DMS153 (cell line): ENCODE measurements around the gene IL22RA1.

Experiments
- DNase-seq: peaks from one replicate; lab custom pipeline; 2025; lab: John Stamatoyannopoulos, UW

IL22RA1 gene, protein sequence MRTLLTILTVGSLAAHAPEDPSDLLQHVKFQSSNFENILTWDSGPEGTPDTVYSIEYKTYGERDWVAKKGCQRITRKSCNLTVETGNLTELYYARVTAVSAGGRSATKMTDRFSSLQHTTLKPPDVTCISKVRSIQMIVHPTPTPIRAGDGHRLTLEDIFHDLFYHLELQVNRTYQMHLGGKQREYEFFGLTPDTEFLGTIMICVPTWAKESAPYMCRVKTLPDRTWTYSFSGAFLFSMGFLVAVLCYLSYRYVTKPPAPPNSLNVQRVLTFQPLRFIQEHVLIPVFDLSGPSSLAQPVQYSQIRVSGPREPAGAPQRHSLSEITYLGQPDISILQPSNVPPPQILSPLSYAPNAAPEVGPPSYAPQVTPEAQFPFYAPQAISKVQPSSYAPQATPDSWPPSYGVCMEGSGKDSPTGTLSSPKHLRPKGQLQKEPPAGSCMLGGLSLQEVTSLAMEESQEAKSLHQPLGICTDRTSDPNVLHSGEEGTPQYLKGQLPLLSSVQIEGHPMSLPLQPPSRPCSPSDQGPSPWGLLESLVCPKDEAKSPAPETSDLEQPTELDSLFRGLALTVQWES

GRCh38 chr1:24142546-24143534 lies at the start of gene IL22RA1:
Gene IL22RA1, minus strand, starts transcription at chr1:24143140. Its CDS starts 58 bp downstream, at chr1:24143082.
- DNase-seq, result no peak

- DNase-seq, result no peak
Measured at GRCh38 chr1:24191860-24192259, 48.9 kb upstream of the IL22RA1 start.

GRCh38 chr1:24190983-24191461 lies 48.1 kb upstream of the IL22RA1 start:
- DNase-seq, result no peak

- DNase-seq, result no peak
Measured at GRCh38 chr1:24189528-24189927, 46.6 kb upstream of the IL22RA1 start.

DNA sequence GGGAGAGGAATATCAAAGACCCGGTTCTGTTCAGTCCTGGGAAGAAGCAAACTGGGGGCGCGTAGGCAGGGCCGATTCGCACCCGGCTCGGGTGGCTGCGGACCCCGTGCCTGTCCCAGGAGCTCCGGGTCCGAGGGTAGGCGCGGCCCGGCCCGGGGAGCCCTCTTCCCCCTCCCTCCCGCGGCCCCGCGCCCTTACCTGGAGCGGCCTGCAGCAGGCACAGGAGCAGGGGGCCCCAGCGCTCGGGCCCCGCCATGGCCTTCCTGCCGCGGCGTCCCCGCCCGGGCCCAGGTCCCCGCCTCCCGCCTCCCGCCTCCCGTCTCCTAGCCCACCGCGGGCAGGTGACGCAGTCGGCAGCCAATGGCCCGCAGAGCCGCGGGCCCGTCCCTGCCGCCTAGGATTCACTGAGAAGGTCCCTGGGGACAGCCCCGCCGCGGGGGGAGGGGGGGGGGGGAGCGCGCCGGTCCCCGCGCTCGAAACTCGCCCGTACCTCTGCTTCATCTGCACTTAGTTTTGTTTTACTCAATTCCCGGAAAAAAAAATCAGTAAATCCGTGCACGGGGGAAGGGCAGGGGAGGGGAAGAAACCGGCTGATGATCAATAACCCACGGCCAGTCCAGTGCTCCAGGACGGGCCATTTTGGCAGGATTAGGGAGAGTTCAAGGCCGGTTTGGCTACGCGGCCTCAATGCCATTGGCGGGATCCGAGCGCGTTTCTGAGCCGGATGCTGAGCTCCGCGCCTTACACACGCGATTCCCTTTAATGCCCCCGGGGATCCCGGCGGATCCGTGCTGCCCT lies 44.3 kb upstream of the IL22RA1 start, which contains the start of gene IFNLR1:
TSS of gene IFNLR1 (minus strand) at position 297 of the 798 bp plus-strand sequence. CDS start at position 256, 41 bp downstream.
- DNase-seq, result peak; percentile 55

DNA sequence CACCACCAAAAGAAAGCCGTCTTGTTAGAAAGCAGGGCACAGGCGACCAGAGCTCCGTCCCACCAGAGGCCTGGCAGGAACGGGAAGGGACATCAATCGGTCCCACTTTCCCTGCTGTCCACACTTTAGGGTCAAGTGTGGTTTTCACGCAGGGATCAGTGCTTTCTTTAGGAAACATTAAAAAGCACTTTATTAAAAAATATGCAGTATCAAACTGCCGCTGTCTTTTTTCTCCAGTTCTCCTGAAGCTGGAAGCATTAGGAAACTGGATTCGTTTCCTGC lies 43.7 kb upstream of the IL22RA1 start:
- no peak for DNase-seq

- DNase-seq, result no peak
Measured at GRCh38 chr1:24186031-24186710, 43.2 kb upstream of the IL22RA1 start.

DNA sequence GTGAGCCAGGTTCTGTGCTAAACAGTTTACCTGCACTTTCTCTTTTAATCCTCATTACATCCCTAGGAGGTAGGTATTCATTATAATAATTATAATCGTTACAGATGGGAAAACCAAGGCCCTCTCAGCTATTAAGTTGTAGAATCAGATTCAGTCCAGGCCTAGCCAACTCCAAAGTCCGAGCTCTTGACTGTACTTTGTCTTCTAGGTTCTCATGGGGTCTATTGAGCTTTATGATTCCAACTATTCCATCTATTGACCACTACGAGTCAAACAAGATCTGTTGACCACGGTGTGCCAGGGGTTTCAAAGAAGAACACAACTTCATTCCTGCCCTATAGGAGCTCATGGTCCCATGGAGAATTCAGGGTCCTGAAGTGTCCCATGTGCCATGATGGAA lies 42.1 kb upstream of the IL22RA1 start:
- no peak for DNase-seq

DNA sequence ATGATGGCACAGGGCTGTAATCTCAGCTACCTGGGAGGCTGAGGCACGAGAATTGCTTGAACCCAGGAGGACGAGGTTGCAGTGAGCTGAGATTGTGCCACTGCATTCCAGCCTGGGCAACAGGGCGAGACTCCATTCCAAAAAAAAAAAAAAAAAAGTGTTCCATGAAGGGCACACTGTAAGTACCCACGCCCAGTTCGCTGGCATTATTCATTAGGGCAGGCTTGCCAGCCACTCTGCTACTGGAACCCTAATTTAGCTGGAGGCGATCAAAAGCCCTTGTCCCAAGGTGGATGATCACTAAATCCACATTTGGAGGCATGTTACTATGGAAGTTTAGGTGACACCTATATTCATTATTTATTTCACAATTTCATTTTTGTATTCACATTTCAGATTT lies 39.1 kb upstream of the IL22RA1 start:
- DNase-seq, result no peak

GRCh38 chr1:24181619-24182018 lies 38.7 kb upstream of the IL22RA1 start:
- no peak for DNase-seq

- DNase-seq, result no peak
Measured at GRCh38 chr1:24180676-24181075, 37.7 kb upstream of the IL22RA1 start.

GRCh38 chr1:24179251-24179840 lies 36.4 kb upstream of the IL22RA1 start:
- DNase-seq, result no peak

- no peak for DNase-seq
Measured at GRCh38 chr1:24178407-24178806, 35.5 kb upstream of the IL22RA1 start.

DNA sequence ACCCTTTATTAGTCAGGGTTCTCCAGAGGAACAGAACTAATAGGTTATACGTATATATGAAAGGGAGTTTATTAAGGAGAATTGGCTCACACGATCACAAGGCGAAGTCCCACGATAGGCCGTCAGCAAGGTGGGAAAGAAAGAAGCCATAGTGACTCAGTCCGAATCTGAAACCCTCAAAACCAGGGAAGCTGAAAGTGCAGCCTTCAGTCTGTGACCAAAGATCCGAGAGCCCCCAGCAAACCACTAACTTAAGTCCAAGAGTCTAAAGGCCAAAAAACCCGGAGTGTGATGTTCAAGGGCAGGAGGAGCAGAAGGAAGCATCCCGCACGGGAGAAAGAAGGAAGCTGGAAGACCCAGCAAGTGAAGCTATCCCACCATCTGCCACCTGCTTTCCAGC lies 34.2 kb upstream of the IL22RA1 start:
- no peak for DNase-seq

GRCh38 chr1:24175033-24175755 lies 32.3 kb upstream of the IL22RA1 start:
- DNase-seq, result no peak

DNA sequence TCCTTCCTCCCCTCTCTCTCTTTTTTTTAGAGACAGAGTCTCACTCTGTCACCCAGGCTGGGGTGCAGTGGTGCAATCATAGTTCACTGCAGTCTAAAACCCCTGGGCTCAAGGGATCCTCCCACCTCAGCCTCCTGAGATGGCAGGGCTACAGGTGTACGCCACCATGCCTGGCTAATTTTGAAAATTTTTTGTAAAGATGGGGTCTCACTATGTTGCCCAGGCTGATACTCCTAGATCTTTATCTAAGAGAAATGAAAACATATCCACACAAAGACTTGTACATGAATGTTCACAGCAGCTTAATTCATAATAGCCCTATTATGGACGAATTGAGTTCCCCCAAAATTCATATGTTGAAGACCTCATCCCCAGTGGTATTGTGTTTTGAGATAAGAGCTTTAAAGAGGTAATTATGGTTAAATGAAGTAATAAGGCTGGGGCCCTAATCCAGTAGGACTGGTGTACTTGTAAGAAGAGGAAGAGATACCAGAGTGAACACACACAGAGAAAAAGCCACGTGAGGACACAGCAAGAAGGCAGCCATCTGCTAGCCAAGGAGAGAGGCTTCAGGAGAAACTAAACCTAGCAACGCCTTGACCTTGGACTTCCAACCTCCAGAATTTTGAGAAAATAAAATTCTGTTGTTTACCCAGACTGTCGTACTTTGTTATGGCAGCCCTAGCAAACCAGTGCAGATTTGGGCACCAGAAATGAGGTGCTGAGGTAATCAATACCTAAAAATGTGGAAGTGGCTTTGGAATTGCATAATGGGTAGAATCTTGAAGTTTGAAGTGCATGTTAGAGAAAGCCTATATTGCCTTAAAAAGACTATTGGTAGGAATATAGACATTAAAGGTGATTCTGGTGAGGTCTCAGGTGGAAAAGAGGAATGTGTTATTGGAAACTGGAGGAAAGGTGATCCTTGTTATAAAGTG lies 31.0 kb upstream of the IL22RA1 start:
- no peak for DNase-seq

- DNase-seq, result no peak
Measured at GRCh38 chr1:24172598-24172997, 29.7 kb upstream of the IL22RA1 start.

- DNase-seq, result no peak
Measured at GRCh38 chr1:24169286-24169685, 26.3 kb upstream of the IL22RA1 start.

GRCh38 chr1:24168245-24168644 lies 25.3 kb upstream of the IL22RA1 start:
- no peak for DNase-seq
